Smooth muscle cell (in vitro differentiated cells): ENCODE results near the gene B4GALT6. TPM values are rescaled to one million over a fixed set of nuclear protein-coding genes. Genes with fewer than 3 reads are reported as not detected.

Experiments
- DNase-seq: peaks from one replicate; lab custom pipeline; 2025; ENCODE audit not compliant: unreplicated experiment; lab: John Stamatoyannopoulos, UW
- H2AFZ ChIP-seq: fragments of 200-600 bp; sonication (generic); 2 replicates; pipeline ENCODE4 v1.6.0; 2016; ENCODE audit warnings: antibody characterized with exemption, low read depth, mild to moderate bottlenecking
- H3F3A ChIP-seq: fragments of 200-600 bp; sonication (generic); 2 replicates; pipeline ENCODE4 v1.6.0; 2017; ENCODE audit warnings: antibody characterized with exemption, low read depth
- H3K27ac ChIP-seq: fragments of 200-600 bp; sonication (generic); 2 replicates; pipeline ENCODE4 v1.5.1; 2016; ENCODE audit warnings: low read depth, mild to moderate bottlenecking
- H3K27me3 ChIP-seq: fragments of 200-600 bp; sonication (generic); 2 replicates; pipeline ENCODE4 v1.6.1; 2016; ENCODE audit warnings: low read depth, mild to moderate bottlenecking
- H3K36me3 ChIP-seq: fragments of 200-600 bp; sonication (generic); 2 replicates; pipeline ENCODE4 v1.5.1; 2016; ENCODE audit warnings: low read depth
- H3K4me1 ChIP-seq: fragments of 200-600 bp; sonication (generic); 2 replicates; pipeline ENCODE4 v1.5.1; 2016; ENCODE audit warnings: low read depth
- H3K4me2 ChIP-seq: fragments of 200-600 bp; sonication (generic); 2 replicates; pipeline ENCODE4 v1.6.0; 2016; ENCODE audit warnings: mild to moderate bottlenecking
- H3K4me3 ChIP-seq: fragments of 200-600 bp; sonication (generic); 2 replicates; pipeline ENCODE4 v1.5.1; 2016; ENCODE audit warnings: mild to moderate bottlenecking
- H3K79me2 ChIP-seq: fragments of 200-600 bp; sonication (generic); 2 replicates; pipeline ENCODE4 v1.6.0; 2016; ENCODE audit warnings: low read depth, mild to moderate bottlenecking
- H3K9ac ChIP-seq: fragments of 200-600 bp; sonication (generic); 2 replicates; pipeline ENCODE4 v1.6.0; 2016; ENCODE audit warnings: low read depth
- H3K9me3 ChIP-seq: fragments of 200-600 bp; sonication (generic); replicated peaks from 2 replicates; pipeline ENCODE4 v1.5.1; 2016; ENCODE audit warnings: low read depth
- H4K20me1 ChIP-seq: fragments of 200-600 bp; sonication (generic); 2 replicates; pipeline ENCODE4 v1.6.0; 2016; ENCODE audit warnings: low read depth
- WGBS: methylation state at CpG from one replicate; pipeline ENCODE4 v1.1.7; 2016; ENCODE audit warnings: low lambda C conversion rate; 5-methylcytosine and 5-hydroxymethylcytosine counted together
- polyA plus RNA-seq: library from polyadenylated mRNA; unstranded; fragments of >200 nt; fragmentation: Nextera tagmentation; extraction: Ambion mirVana; gene quantifications from 2 replicates; pipeline ENCODE4 v1.2.1, GENCODE V29; 2016
- total RNA-seq: library from RNA; depleted of rRNA; stranded (reverse); fragments of >200 nt; gene quantifications from 2 replicates; pipeline ENCODE4 v1.2.3, GENCODE V29; 2014
- TF ChIP-seq, protein P1 (sequence below): fragments of 200-600 bp; sonication (generic); IDR thresholded peaks from 2 replicates; pipeline ENCODE4 v1.5.1; 2017; ENCODE audit warnings: borderline replicate concordance, mild to moderate bottlenecking, antibody characterized with exemption; ENCODE audit not compliant: insufficient read depth, poor library complexity, severe bottlenecking

The B4GALT6 gene
- total and polyA plus RNA-seq, 2 experiments from 2014 or later, result 4.0 to 15.1 TPM

DNA sequence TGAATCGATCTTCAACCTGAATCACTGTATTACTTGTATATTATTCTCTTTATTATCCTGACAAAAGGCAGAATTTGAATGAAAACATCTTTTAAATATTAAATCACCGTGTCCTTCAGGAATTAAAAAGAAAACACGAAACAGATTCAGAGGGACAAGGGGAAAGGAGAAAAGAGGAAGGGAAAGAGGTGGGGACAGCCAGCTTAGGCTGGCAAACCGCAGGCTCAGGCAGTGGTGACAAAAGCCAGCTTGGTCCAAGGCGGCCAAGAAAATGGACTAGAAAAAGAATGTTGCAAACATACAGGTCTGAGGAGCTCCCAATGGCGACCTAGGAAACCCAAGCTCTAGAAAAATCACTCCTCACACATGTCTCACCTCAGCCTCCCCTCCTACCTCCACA, 6.8 kb downstream of the B4GALT6 start:
- DNase-seq, result no peak
- Histone ChIP-seq H3K4me3 (no peak overlapping the region), H2AFZ (no peak overlapping the region), H3K9ac (no peak overlapping the region), H3K36me3 (no peaks in the 10 kb centered on the region), H3K27ac (no peak overlapping the region), H3K27me3 (no peaks in the 10 kb centered on the region), H3K79me2 (peaks cover 31% of the 10 kb centered on the region), H3K4me1 (peaks cover 6% of the 10 kb centered on the region), H3F3A (peaks cover 3% of the 10 kb centered on the region), H4K20me1 (no peaks in the 10 kb centered on the region), H3K9me3 (no peaks in the 10 kb centered on the region), H3K4me2 (no peak overlapping the region)
- 76% methylated on average over 6 of the region's 6 CpGs for WGBS
- TF ChIP-seq, protein P1, sequence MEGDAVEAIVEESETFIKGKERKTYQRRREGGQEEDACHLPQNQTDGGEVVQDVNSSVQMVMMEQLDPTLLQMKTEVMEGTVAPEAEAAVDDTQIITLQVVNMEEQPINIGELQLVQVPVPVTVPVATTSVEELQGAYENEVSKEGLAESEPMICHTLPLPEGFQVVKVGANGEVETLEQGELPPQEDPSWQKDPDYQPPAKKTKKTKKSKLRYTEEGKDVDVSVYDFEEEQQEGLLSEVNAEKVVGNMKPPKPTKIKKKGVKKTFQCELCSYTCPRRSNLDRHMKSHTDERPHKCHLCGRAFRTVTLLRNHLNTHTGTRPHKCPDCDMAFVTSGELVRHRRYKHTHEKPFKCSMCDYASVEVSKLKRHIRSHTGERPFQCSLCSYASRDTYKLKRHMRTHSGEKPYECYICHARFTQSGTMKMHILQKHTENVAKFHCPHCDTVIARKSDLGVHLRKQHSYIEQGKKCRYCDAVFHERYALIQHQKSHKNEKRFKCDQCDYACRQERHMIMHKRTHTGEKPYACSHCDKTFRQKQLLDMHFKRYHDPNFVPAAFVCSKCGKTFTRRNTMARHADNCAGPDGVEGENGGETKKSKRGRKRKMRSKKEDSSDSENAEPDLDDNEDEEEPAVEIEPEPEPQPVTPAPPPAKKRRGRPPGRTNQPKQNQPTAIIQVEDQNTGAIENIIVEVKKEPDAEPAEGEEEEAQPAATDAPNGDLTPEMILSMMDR, result no peak

- DNase-seq, result no peak
- Histone ChIP-seq H3K9ac (no peak overlapping the region), H3K4me1 (peaks cover 6% of the 10 kb centered on the region), H4K20me1 (no peaks in the 10 kb centered on the region), H3K4me2 (no peak overlapping the region), H3F3A (peaks cover 2% of the 10 kb centered on the region), H3K4me3 (no peak overlapping the region), H2AFZ (no peak overlapping the region), H3K36me3 (no peaks in the 10 kb centered on the region), H3K27ac (no peak overlapping the region), H3K27me3 (no peaks in the 10 kb centered on the region), H3K9me3 (no peaks in the 10 kb centered on the region), H3K79me2 (peaks cover 19% of the 10 kb centered on the region)
- TF ChIP-seq, protein P1, result no peak
These were observed 9.0 kb downstream of the B4GALT6 start for GRCh38 chr18:31675404-31675803.

DNA sequence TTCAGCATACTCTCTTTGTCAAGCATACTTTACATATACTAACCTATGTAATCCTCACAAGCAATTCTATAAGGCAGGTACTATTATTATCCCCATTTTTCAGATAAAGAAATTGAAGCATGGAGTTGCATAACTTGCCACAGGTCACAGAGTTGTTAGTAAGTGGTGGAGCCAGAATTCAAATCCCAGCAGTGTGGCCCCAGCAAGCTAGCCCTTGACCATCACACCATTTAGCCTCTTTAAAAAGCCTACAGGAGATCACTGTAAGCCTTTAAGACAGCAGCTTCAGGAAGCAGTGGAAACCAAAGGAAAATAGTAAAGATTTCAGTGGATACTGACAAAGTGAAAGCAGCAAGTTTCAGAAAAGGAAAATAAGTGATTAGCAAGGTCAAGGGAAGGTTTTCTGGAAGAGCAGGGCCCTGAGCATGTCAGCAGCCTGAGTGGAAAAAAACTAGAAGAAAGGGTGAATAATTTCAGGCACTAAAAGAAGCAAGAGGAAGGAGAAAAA, 11.7 kb downstream of the B4GALT6 start:
- no peaks in the 10 kb centered on the region for H3K9me3 ChIP-seq
- no peaks in the 10 kb centered on the region for H3K27me3 ChIP-seq
- peak overlapping the region; percentile 41 for H3K27ac ChIP-seq
- H3K79me2 ChIP-seq, result peaks cover 23% of the 10 kb centered on the region
- TF ChIP-seq, protein P1, result no peak
- DNase-seq, result no peak
- no peaks in the 10 kb centered on the region for H4K20me1 ChIP-seq
- no peak overlapping the region for H3K9ac ChIP-seq
- no peak overlapping the region for H3K4me3 ChIP-seq
- no peak overlapping the region for H2AFZ ChIP-seq
- no peaks in the 10 kb centered on the region for H3K36me3 ChIP-seq
- peaks cover 6% of the 10 kb centered on the region for H3K4me1 ChIP-seq
- peak overlapping the region; percentile 28 for H3K4me2 ChIP-seq
- peaks cover 2% of the 10 kb centered on the region for H3F3A ChIP-seq

DNA sequence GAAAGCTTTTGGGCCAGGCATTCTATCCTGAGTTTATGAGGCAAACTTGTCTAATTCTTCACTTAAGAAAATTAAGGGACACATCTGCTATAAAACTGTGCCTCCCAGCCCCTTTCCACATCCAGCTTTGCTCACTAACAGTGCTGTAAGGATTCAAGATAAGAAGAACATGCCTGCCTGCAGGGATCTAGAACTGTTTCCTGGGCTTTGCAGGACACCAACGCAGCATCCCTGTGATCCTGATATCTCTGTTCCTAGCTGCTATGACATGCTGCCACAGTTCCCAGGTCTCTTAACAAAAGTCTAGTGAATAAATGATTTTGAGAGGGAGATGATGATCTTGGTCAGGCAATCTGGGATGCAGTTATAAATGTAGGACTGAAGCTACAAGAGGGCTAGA, 12.4 kb downstream of the B4GALT6 start:
- no peak for DNase-seq
- H3K27ac ChIP-seq, result no peak overlapping the region
- H3K4me1 ChIP-seq, result peaks cover 6% of the 10 kb centered on the region
- no peaks in the 10 kb centered on the region for H4K20me1 ChIP-seq
- TF ChIP-seq, protein P1, result no peak
- peaks cover 21% of the 10 kb centered on the region for H3K79me2 ChIP-seq
- no peak overlapping the region for H3K4me3 ChIP-seq
- peaks cover 2% of the 10 kb centered on the region for H3F3A ChIP-seq
- H3K4me2 ChIP-seq, result peak overlapping the region; percentile 28
- H2AFZ ChIP-seq, result no peak overlapping the region
- WGBS, result 18% methylated on average over 1 of the region's 1 CpG
- no peaks in the 10 kb centered on the region for H3K36me3 ChIP-seq
- no peaks in the 10 kb centered on the region for H3K27me3 ChIP-seq
- no peak overlapping the region for H3K9ac ChIP-seq
- H3K9me3 ChIP-seq, result no peaks in the 10 kb centered on the region
